SK-N-SH (cell line): ENCODE data around the gene PFKP. TPM values are rescaled to one million over a fixed set of nuclear protein-coding genes. Genes with fewer than 3 reads are reported as not detected.

Source experiments
- polyA plus RNA-seq, 3 experiments: library from polyadenylated mRNA; depleted of rRNA; stranded (reverse); fragments of >200 nt; gene quantifications; 2 replicates each; pipeline ENCODE4 v1.2.3, GENCODE V29; 2012

PFKP gene
- polyA plus RNA-seq, 1 of the 3 experiments (the other 2 are of a cell fraction) = 175 TPM

Other genes starting within 250 kb of the PFKP start
- 45.9 and 79.6 TPM in 2 replicates for gene PITRM1, start 105.2 kb downstream of the PFKP start, polyA plus RNA-seq (2012; rRNA removed)